ENCODE measurements around the gene GRIA4.

Gene GRIA4

GRCh38 chr11:105609832-105610781, at the start of gene GRIA4:
GRIA4 (plus strand) TSS chr11:105610073; CDS start chr11:105610998, 925 bp downstream.
- TF ChIP-seq, protein P1, sequence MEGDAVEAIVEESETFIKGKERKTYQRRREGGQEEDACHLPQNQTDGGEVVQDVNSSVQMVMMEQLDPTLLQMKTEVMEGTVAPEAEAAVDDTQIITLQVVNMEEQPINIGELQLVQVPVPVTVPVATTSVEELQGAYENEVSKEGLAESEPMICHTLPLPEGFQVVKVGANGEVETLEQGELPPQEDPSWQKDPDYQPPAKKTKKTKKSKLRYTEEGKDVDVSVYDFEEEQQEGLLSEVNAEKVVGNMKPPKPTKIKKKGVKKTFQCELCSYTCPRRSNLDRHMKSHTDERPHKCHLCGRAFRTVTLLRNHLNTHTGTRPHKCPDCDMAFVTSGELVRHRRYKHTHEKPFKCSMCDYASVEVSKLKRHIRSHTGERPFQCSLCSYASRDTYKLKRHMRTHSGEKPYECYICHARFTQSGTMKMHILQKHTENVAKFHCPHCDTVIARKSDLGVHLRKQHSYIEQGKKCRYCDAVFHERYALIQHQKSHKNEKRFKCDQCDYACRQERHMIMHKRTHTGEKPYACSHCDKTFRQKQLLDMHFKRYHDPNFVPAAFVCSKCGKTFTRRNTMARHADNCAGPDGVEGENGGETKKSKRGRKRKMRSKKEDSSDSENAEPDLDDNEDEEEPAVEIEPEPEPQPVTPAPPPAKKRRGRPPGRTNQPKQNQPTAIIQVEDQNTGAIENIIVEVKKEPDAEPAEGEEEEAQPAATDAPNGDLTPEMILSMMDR (IDR thresholded peaks at IDR 0.05) = no peak

GRCh38 chr11:105573091-105573490, 36.8 kb upstream of the GRIA4 start:
- TF ChIP-seq, protein P1 (IDR thresholded peaks at IDR 0.05) = no peak

DNA sequence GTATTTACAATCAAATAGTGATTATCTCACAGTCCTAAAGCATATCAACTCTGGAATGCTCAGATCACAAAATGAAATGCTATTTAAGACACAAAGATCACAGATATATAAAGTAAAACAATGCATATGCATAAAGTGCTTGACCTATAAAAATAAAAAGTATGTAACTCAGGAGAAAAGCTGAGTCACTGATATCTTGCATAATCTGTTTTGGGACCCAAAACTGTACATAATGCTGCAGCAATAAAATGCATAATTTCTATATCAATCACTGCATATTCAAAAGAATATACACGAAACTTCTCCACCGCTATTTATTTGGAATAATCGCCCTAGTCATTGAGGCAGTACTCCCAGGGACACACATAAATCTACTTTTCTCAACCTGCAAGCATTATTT, 34.9 kb upstream of the GRIA4 start:
- TF ChIP-seq, protein P1 (IDR thresholded peaks at IDR 0.05) = no peak

- TF ChIP-seq, protein P1 (IDR thresholded peaks at IDR 0.05) = no peak
Measured at GRCh38 chr11:105577641-105578040, 32.2 kb upstream of the GRIA4 start.

DNA sequence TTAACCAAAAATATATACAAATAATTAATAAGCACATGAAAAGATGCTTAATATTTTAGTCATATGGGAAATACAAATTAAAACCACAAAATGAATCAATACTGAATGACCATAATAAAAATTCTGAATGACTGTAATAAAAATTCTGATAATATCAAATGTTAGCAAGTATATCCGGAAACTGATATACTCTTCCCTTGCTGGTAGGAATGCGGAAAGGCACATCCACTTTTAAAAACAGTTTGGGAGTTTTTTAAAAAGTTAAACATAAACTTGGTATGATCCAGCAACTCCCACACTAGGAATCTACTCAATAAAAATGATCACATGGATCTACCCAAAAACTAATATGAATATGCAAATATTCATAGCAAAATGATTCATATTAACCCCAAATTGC, 30.8 kb upstream of the GRIA4 start:
- TF ChIP-seq, protein P1 (IDR thresholded peaks at IDR 0.05) = no peak

GRCh38 chr11:105582497-105582896, 27.4 kb upstream of the GRIA4 start:
- TF ChIP-seq, protein P1 (IDR thresholded peaks at IDR 0.05) = no peak

- TF ChIP-seq, protein P1 (IDR thresholded peaks at IDR 0.05) = no peak
Measured at GRCh38 chr11:105588001-105588400, 21.9 kb upstream of the GRIA4 start.

Measured in LNCAP (cell line).